ENCODE measurements around the gene GPR108.
"Not testable (repeated sequence)": the region's sequence is repeated elsewhere in the genome, so short reads cannot be mapped to it uniquely, and the experiment has no call there.

The GPR108 gene

GRCh38 chr19:6718741-6719539 lies 18.4 kb downstream of the GPR108 start:
- no peak for DNase-seq

- no peak for DNase-seq
Measured at GRCh38 chr19:6718111-6718740, 19.2 kb downstream of the GPR108 start.

- no peak for DNase-seq
Measured at GRCh38 chr19:6717441-6717971, 19.9 kb downstream of the GPR108 start.

GRCh38 chr19:6717036-6717435 lies 20.3 kb downstream of the GPR108 start:
- DNase-seq = no peak

- no peak for DNase-seq
Measured at GRCh38 chr19:6716610-6716970, 20.8 kb downstream of the GPR108 start.

- DNase-seq = no peak
Measured at GRCh38 chr19:6714749-6715555, 22.4 kb downstream of the GPR108 start.

GRCh38 chr19:6713773-6714692 lies 23.3 kb downstream of the GPR108 start:
- no peak for DNase-seq

GRCh38 chr19:6712692-6713670 lies 24.4 kb downstream of the GPR108 start:
- DNase-seq = no peak

GRCh38 chr19:6712231-6712630 lies 25.1 kb downstream of the GPR108 start:
- DNase-seq = no peak

GRCh38 chr19:6711605-6712004 lies 25.8 kb downstream of the GPR108 start:
- no peak for DNase-seq

GRCh38 chr19:6711078-6711361 lies 26.4 kb downstream of the GPR108 start:
- no peak for DNase-seq

- no peak for DNase-seq
Measured at GRCh38 chr19:6710273-6711077, 26.9 kb downstream of the GPR108 start.

GRCh38 chr19:6709549-6709948 lies 27.8 kb downstream of the GPR108 start:
- no peak for DNase-seq

- not testable (repeated sequence) for DNase-seq
Measured at GRCh38 chr19:6708913-6709312, 28.5 kb downstream of the GPR108 start.

- DNase-seq = no peak
Measured at GRCh38 chr19:6708346-6708745, 29.0 kb downstream of the GPR108 start.

- DNase-seq = no peak
Measured at GRCh38 chr19:6707658-6708018, 29.7 kb downstream of the GPR108 start.

- no peak for DNase-seq
Measured at GRCh38 chr19:6707011-6707657, 30.2 kb downstream of the GPR108 start.

GRCh38 chr19:6706633-6706958 lies 30.8 kb downstream of the GPR108 start:
- no peak for DNase-seq

GRCh38 chr19:6705931-6706632 lies 31.3 kb downstream of the GPR108 start:
- DNase-seq = no peak
